HEK293 (cell line): Measurements from ENCODE around the gene TMEM184C.

Experiments
- CTCF ChIA-PET: fragments of 350-600 bp; formaldehyde crosslinking; extraction: SDS; loops from one replicate; lab custom pipeline; 2021; ENCODE audit warnings: antibody characterized with exemption; lab: Yijun Ruan, JAX
- POLR2A ChIA-PET: fragments of 300-600 bp; formaldehyde crosslinking; extraction: SDS; loops from one replicate; lab custom pipeline; 2020; ENCODE audit warnings: antibody characterized with exemption, inconsistent platforms; lab: Yijun Ruan, JAX
- H3K27ac ChIP-seq: fragments of 200-500 bp; sonication (Bioruptor generic); 2 replicates; pipeline ENCODE4 v1.5.1; 2014; ENCODE audit warnings: low read depth, low read length, control low read depth, inconsistent platforms; ENCODE audit errors: extremely low read depth
- H3K36me3 ChIP-seq, 2 experiments: fragments of 200-500 bp in 1 of 2; sonication (Bioruptor generic) in 1 of 2; 1 replicate in 1 of 2; 2 replicates in 1 of 2; pipeline ENCODE4 v1.5.1; 2014 to 2017; ENCODE audit warnings: inconsistent platforms in 2 of 2, low read length in 2 of 2; ENCODE audit not compliant: control insufficient read depth in 2 of 2, insufficient read depth in 1 of 2
- H3K4me1 ChIP-seq: fragments of 200-500 bp; sonication (Bioruptor generic); 2 replicates; pipeline ENCODE4 v1.5.1; 2014; ENCODE audit warnings: mild to moderate bottlenecking, low read length, inconsistent platforms; ENCODE audit not compliant: control insufficient read depth, insufficient read depth
- H3K4me3 ChIP-seq: 2 replicates; pipeline ENCODE4 v1.5.1; 2011; ENCODE audit warnings: low read depth, mild to moderate bottlenecking, control low read depth, low read length, moderate library complexity
- H3K9me3 ChIP-seq: fragments of 200-500 bp; sonication (Bioruptor generic); 2 replicates; pipeline ENCODE4 v1.5.1; 2014; ENCODE audit warnings: low read depth, low read length, inconsistent platforms; ENCODE audit not compliant: control insufficient read depth, insufficient read depth
- ATF2 ChIP-seq: fragments of 450-650 bp; formaldehyde crosslinking; IDR thresholded peaks from 2 replicates; pipeline ENCODE4 v1.5.1; 2016; ENCODE audit warnings: missing biosample characterization, missing genetic modification characterization, low read depth
- BCL11A ChIP-seq: fragments of 450-650 bp; formaldehyde crosslinking; IDR thresholded peaks from 2 replicates; pipeline ENCODE4 v1.5.1; 2016; ENCODE audit warnings: low read depth, missing biosample characterization, missing genetic modification characterization
- BCL11B ChIP-seq: fragments of 450-650 bp; formaldehyde crosslinking; IDR thresholded peaks from 2 replicates; pipeline ENCODE4 v1.5.1; 2016; ENCODE audit warnings: low read depth, missing biosample characterization, missing genetic modification characterization
- BCL6B ChIP-seq: fragments of 450-650 bp; formaldehyde crosslinking; IDR thresholded peaks from 2 replicates; pipeline ENCODE4 v1.5.1; 2017; ENCODE audit warnings: missing biosample characterization, missing genetic modification characterization
- HOXC10 ChIP-seq: sonication (generic); formaldehyde crosslinking; IDR thresholded peaks from 2 replicates; pipeline ENCODE4 v1.8.1; 2023; ENCODE audit warnings: mild to moderate bottlenecking, missing genetic modification reagents
- HOXD13 ChIP-seq: sonication (generic); formaldehyde crosslinking; IDR thresholded peaks from 2 replicates; pipeline ENCODE4 v1.8.0; 2022; ENCODE audit warnings: missing genetic modification reagents, borderline replicate concordance
- KLF16 ChIP-seq: fragments of 450-650 bp; formaldehyde crosslinking; IDR thresholded peaks from 2 replicates; pipeline ENCODE4 v1.5.1; 2017; ENCODE audit warnings: missing biosample characterization, missing genetic modification characterization
- PRDM2 ChIP-seq: fragments of 450-650 bp; formaldehyde crosslinking; IDR thresholded peaks from 2 replicates; pipeline ENCODE4 v1.5.1; 2016; ENCODE audit warnings: missing biosample characterization, missing genetic modification characterization, borderline replicate concordance
- PRDM4 ChIP-seq: fragments of 450-650 bp; formaldehyde crosslinking; IDR thresholded peaks from 2 replicates; pipeline ENCODE4 v1.5.1; 2017; ENCODE audit warnings: missing biosample characterization, missing genetic modification characterization
- RBAK ChIP-seq: fragments of 450-650 bp; formaldehyde crosslinking; IDR thresholded peaks from 2 replicates; pipeline ENCODE4 v1.5.1; 2016; ENCODE audit warnings: missing biosample characterization, missing genetic modification characterization
- SP2 ChIP-seq: fragments of 450-650 bp; formaldehyde crosslinking; IDR thresholded peaks from 2 replicates; pipeline ENCODE4 v1.5.1; 2016; ENCODE audit warnings: missing biosample characterization, missing genetic modification characterization
- YY1 ChIP-seq: fragments of 450-650 bp; formaldehyde crosslinking; IDR thresholded peaks from 2 replicates; pipeline ENCODE4 v1.5.1; 2018; ENCODE audit warnings: missing biosample characterization, missing genetic modification characterization
- ZBTB11 ChIP-seq: fragments of 450-650 bp; formaldehyde crosslinking; conservative IDR thresholded peaks from 2 replicates; pipeline ENCODE4 v1.5.1; 2016; ENCODE audit warnings: low read depth, missing biosample characterization, missing genetic modification characterization
- ZNF10 ChIP-seq: fragments of 450-650 bp; formaldehyde crosslinking; IDR thresholded peaks from 2 replicates; pipeline ENCODE4 v1.5.1; 2017; ENCODE audit warnings: missing biosample characterization, missing genetic modification characterization
- ZNF175 ChIP-seq: fragments of 450-650 bp; formaldehyde crosslinking; IDR thresholded peaks from 2 replicates; pipeline ENCODE4 v1.5.1; 2016; ENCODE audit warnings: missing biosample characterization, missing genetic modification characterization
- ZNF214 ChIP-seq: fragments of 450-650 bp; formaldehyde crosslinking; IDR thresholded peaks from 2 replicates; pipeline ENCODE4 v1.5.1; 2017; ENCODE audit warnings: missing biosample characterization, mild to moderate bottlenecking, missing genetic modification characterization, borderline replicate concordance
- ZNF433 ChIP-seq: fragments of 450-650 bp; formaldehyde crosslinking; IDR thresholded peaks from 2 replicates; pipeline ENCODE4 v1.5.1; 2016; ENCODE audit warnings: missing biosample characterization, missing genetic modification characterization, low read depth
- ZNF544 ChIP-seq: fragments of 450-650 bp; formaldehyde crosslinking; IDR thresholded peaks from 2 replicates; pipeline ENCODE4 v1.5.0; 2017; ENCODE audit warnings: missing biosample characterization, missing genetic modification characterization
- ZNF548 ChIP-seq: fragments of 450-650 bp; formaldehyde crosslinking; IDR thresholded peaks from 2 replicates; pipeline ENCODE4 v1.5.1; 2016; ENCODE audit warnings: missing biosample characterization, missing genetic modification characterization
- ZNF585B ChIP-seq: fragments of 450-650 bp; formaldehyde crosslinking; IDR thresholded peaks from 2 replicates; pipeline ENCODE4 v1.5.1; 2016; ENCODE audit warnings: missing biosample characterization, missing genetic modification characterization
- ZNF664 ChIP-seq: fragments of 450-650 bp; formaldehyde crosslinking; IDR thresholded peaks from 2 replicates; pipeline ENCODE4 v1.5.1; 2016; ENCODE audit warnings: missing biosample characterization, missing genetic modification characterization
- ZNF701 ChIP-seq: fragments of 450-650 bp; formaldehyde crosslinking; IDR thresholded peaks from 2 replicates; pipeline ENCODE4 v1.5.1; 2016; ENCODE audit warnings: missing biosample characterization, missing genetic modification characterization
- ZNF707 ChIP-seq: fragments of 450-650 bp; formaldehyde crosslinking; IDR thresholded peaks from 2 replicates; pipeline ENCODE4 v1.5.1; 2016; ENCODE audit warnings: missing biosample characterization, missing genetic modification characterization
- ZNF791 ChIP-seq: fragments of 450-650 bp; formaldehyde crosslinking; IDR thresholded peaks from 2 replicates; pipeline ENCODE4 v1.5.1; 2016; ENCODE audit warnings: missing biosample characterization, missing genetic modification characterization

TMEM184C gene

GRCh38 chr4:147709999-147710398 is 92.8 kb downstream of the TMEM184C start:
- H3K27ac ChIP-seq = no peak overlapping the region
- CTCF ChIA-PET = interaction anchor here (0.6 to 5.7 kb wide), 6 partner anchors 8 to 156 kb away, joined by 3 to 45 read pairs (median 8); no protein-coding TSS in a partner anchor

DNA sequence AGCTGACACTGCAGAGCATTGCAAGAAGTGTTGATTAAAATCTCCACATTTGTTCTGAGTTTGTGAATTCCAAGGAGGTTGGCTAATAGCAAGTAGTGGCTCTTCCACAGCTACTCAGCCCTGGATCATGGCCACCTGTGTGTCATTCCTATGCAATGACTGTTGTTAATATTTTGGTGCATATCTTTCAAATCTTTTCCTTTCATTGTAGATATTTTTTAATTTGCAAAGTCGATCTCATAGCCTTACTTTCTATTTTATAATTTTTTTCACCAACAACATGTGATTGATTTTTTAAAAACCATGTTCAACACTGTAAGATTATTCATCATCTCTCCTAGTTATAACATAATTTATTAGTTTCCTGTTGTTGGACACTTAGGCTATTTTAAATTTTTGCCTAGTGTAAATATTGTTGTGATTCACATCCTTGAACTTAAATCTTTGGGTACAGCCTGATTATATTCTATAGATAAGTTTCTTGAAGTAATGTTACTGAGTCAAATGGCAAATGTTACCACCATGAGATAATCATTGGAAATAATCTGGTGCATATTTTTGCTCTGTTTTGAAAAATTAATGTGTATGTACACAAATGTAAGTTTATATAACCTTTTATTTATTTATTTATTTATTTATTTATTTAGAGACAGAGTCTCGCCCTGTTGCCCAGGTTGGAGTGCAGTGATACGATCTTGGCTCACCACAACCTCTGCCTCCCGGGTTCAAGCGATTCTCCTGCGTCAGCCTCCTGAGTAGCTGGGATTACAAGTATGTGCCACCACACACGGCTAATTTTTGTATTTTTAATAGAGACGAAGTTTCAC is 97.6 kb downstream of the TMEM184C start:
- Histone ChIP-seq H3K4me1 (no peaks in the 10 kb centered on the region), H3K27ac (no peak overlapping the region), H3K9me3 (no peaks in the 10 kb centered on the region), H3K4me3 (no peak overlapping the region), H3K36me3 (no peaks in the 10 kb centered on the region)
- ChIA-PET POLR2A (no interaction called here), CTCF (no interaction called here)
- TF ChIP-seq BCL11A (tag by site-specific recombination) (no peak), ZNF433 (tag by site-specific recombination) (no peak), ZNF701 (tag by site-specific recombination) (no peak), BCL6B (tag by site-specific recombination) (no peak), ATF2 (tag by site-specific recombination) (no peak), BCL11B (no peak), RBAK (no peak), ZNF585B (tag by site-specific recombination) (no peak), KLF16 (tag by site-specific recombination) (no peak), ZNF10 (no peak), PRDM4 (tag by site-specific recombination) (no peak), PRDM2 (tag by site-specific recombination) (no peak), ZNF175 (tag by site-specific recombination) (no peak), ZNF791 (tag by site-specific recombination) (no peak), ZBTB11 (tag by site-specific recombination) (0 out of 2 replicates have a peak, but pooled peaks have one; percentile 42), ZNF544 (no peak)

More at GRCh38 chr4:147709999-147710398, 92.8 kb downstream of the TMEM184C start:
- TF ChIP-seq ZNF214 (tag by site-specific recombination) = no peak
- no peak for TF ChIP-seq YY1 (tag by site-specific recombination)
- TF ChIP-seq HOXD13 (CRISPR knock-in tag) = no peak
- no peak for TF ChIP-seq ZNF664 (tag by site-specific recombination)
- no peak for TF ChIP-seq ZNF433 (tag by site-specific recombination)
- no peak for TF ChIP-seq ZNF707 (tag by site-specific recombination)
- TF ChIP-seq SP2 = no peak
- TF ChIP-seq ZNF548 (tag by site-specific recombination) = no peak
- TF ChIP-seq HOXC10 (CRISPR knock-in tag) = no peak
- Histone ChIP-seq H3K4me3 (no peak overlapping the region), H3K9me3 (no peaks in the 10 kb centered on the region), H3K36me3 (no peaks in the 10 kb centered on the region), H3K4me1 (no peaks in the 10 kb centered on the region)
- POLR2A ChIA-PET = no interaction called here
